HG03139 (cell line): Measurements from ENCODE around the gene CTH.
"Not testable (repeated sequence)": the region's sequence is repeated elsewhere in the genome, so short reads cannot be mapped to it uniquely, and the experiment has no call there.

Experiments used
- ATAC-seq: cut with Tn5 transposase; IDR thresholded peaks from one replicate; pipeline ENCODE4 v1.9.1; 2021; ENCODE audit not compliant: unreplicated experiment

CTH gene

GRCh38 chr1:70410604-70411359 lies at the start of gene CTH:
TSS of gene CTH (plus strand) at chr1:70411268. CDS start at chr1:70411416, 148 bp downstream.
- peak; percentile 98 for ATAC-seq

GRCh38 chr1:70361727-70362398 lies 49.2 kb upstream of the CTH start:
- no peak for ATAC-seq

- no peak for ATAC-seq
Measured at GRCh38 chr1:70364439-70364838, 46.6 kb upstream of the CTH start.

- ATAC-seq: not testable (repeated sequence)
Measured at GRCh38 chr1:70366425-70366952, 44.6 kb upstream of the CTH start.

GRCh38 chr1:70366997-70367396 lies 44.1 kb upstream of the CTH start:
- ATAC-seq: not testable (repeated sequence)

- ATAC-seq: not testable (repeated sequence)
Measured at GRCh38 chr1:70367397-70367796, 43.7 kb upstream of the CTH start.

GRCh38 chr1:70371586-70371985 lies 39.5 kb upstream of the CTH start:
- not testable (repeated sequence) for ATAC-seq

GRCh38 chr1:70372426-70372825 lies 38.6 kb upstream of the CTH start:
- no peak for ATAC-seq

GRCh38 chr1:70373580-70373979 lies 37.5 kb upstream of the CTH start:
- ATAC-seq: not testable (repeated sequence)

GRCh38 chr1:70376196-70376595 lies 34.9 kb upstream of the CTH start:
- no peak for ATAC-seq

- peak; percentile 90 for ATAC-seq
Measured at GRCh38 chr1:70382682-70383081, 28.4 kb upstream of the CTH start.

GRCh38 chr1:70383483-70383882 lies 27.6 kb upstream of the CTH start:
- no peak for ATAC-seq

- ATAC-seq: no peak
Measured at GRCh38 chr1:70384542-70384941, 26.5 kb upstream of the CTH start.

- ATAC-seq: no peak
Measured at GRCh38 chr1:70385477-70385876, 25.6 kb upstream of the CTH start.

GRCh38 chr1:70386121-70386520 lies 24.9 kb upstream of the CTH start:
- ATAC-seq: no peak

GRCh38 chr1:70387507-70387906 lies 23.6 kb upstream of the CTH start:
- no peak for ATAC-seq

- no peak for ATAC-seq
Measured at GRCh38 chr1:70392626-70393025, 18.4 kb upstream of the CTH start.

GRCh38 chr1:70396607-70397006 lies 14.5 kb upstream of the CTH start:
- ATAC-seq: no peak

GRCh38 chr1:70397013-70397412 lies 14.1 kb upstream of the CTH start:
- ATAC-seq: no peak

GRCh38 chr1:70400335-70400734 lies 10.7 kb upstream of the CTH start:
- no peak for ATAC-seq

GRCh38 chr1:70401974-70402373 lies 9.1 kb upstream of the CTH start:
- ATAC-seq: no peak

- no peak for ATAC-seq
Measured at GRCh38 chr1:70403759-70404158, 7.3 kb upstream of the CTH start.
